Transverse colon (tissue), 4 donors: Measurements from ENCODE around the gene UNC119.

ENCODE experiments used
- CTCF ChIP-seq, 5 experiments: fragments of 200-600 bp in 3 of 5; fragments of 450-650 bp in 2 of 5; sonication (generic) in 3 of 5; IDR thresholded peaks; 1 replicate in 2 of 5; 2 replicates in 3 of 5; pipeline ENCODE4 v1.5.1; 2016 to 2017; ENCODE audit warnings: antibody characterized with exemption in 5 of 5, inconsistent platforms in 3 of 5, mild to moderate bottlenecking in 2 of 5, moderate library complexity in 1 of 5
- POLR2AphosphoS5 ChIP-seq, 3 donors: sonication (generic); formaldehyde crosslinking; IDR thresholded peaks; one replicate each; pipeline ENCODE4 v1.6.1; 2016; ENCODE audit warnings: antibody characterized with exemption in 3 of 3

GRCh38 chr17:28580959-28581358, 28.5 kb upstream of the UNC119 start:
- TF ChIP-seq POLR2AphosphoS5 (IDR thresholded peaks at IDR 0.05) (no peak), CTCF (IDR thresholded peaks at IDR 0.05) (no peak)
